ENCODE data around the gene CACNA1E. TPM values are rescaled to one million over a fixed set of nuclear protein-coding genes. Genes with fewer than 3 reads are reported as not detected.

CACNA1E gene
- total RNA-seq, 1 donor from 2014 or later = 0.06 TPM

DNA sequence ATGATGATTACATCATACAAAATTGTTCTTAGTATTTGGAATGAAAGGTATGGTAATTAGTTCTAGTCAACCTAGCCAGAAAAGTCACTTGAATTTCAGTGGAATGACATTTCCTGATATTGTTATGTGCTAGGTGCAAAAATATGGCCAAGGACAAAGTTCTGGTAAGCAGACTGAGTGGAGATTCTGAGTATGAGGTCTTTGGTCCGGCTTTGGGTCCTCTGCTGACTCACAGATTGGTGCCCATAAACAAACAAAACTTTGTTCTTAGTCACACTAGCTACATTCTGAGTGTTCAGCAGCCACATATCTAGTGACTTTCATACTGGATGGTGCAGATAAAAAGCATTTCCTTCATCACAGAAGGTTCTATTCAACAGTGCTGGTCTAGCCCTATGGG, 372.1 kb downstream of the CACNA1E start:
- Histone ChIP-seq H3K27me3 (no peaks in the 10 kb centered on the region), H3K4me3 (no peak overlapping the region), H3K4me1 (no peaks in the 10 kb centered on the region), H3K36me3 (no peaks in the 10 kb centered on the region), H3K9me3 (no peaks in the 10 kb centered on the region), H3K27ac (no peak overlapping the region)
- intact Hi-C loops (cut with DNase I) = no loop called here
- TF ChIP-seq, protein P1, sequence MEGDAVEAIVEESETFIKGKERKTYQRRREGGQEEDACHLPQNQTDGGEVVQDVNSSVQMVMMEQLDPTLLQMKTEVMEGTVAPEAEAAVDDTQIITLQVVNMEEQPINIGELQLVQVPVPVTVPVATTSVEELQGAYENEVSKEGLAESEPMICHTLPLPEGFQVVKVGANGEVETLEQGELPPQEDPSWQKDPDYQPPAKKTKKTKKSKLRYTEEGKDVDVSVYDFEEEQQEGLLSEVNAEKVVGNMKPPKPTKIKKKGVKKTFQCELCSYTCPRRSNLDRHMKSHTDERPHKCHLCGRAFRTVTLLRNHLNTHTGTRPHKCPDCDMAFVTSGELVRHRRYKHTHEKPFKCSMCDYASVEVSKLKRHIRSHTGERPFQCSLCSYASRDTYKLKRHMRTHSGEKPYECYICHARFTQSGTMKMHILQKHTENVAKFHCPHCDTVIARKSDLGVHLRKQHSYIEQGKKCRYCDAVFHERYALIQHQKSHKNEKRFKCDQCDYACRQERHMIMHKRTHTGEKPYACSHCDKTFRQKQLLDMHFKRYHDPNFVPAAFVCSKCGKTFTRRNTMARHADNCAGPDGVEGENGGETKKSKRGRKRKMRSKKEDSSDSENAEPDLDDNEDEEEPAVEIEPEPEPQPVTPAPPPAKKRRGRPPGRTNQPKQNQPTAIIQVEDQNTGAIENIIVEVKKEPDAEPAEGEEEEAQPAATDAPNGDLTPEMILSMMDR (IDR thresholded peaks at IDR 0.05) = no peak
- DNase-seq (no peak), ATAC-seq (no peak)
